CD4-positive, alpha-beta T cell treated with Interleukin-15 for 1 hour (primary cell): ENCODE results near the gene COX6B1.
"Not testable (repeated sequence)": the region's sequence is repeated elsewhere in the genome, so short reads cannot be mapped to it uniquely, and the experiment has no call there.

ENCODE experiments used
- DNase-seq: peaks from one replicate; pipeline ENCODE4 v3.0.0-alpha.2; 2020

COX6B1 gene

DNA sequence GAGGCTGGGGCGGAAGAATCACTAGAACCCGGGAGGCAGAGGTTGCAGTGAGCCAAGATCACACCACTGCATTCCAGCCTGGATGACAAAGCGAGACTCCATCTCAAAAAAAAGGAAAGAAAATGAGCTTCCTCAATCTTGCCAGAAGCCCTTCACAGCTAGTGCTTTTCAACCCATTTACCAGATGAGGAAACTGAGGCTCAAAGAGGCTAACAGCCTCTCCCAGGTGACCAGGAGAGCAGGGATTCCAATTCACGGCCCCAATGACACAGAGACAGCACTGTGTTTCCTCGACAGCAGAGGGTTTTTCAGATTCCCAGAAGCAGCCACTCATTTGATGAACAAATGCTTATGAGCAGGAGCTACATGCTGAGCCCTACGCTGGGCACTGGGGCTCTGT is 21.4 kb downstream of the COX6B1 start:
- no peak for DNase-seq

DNA sequence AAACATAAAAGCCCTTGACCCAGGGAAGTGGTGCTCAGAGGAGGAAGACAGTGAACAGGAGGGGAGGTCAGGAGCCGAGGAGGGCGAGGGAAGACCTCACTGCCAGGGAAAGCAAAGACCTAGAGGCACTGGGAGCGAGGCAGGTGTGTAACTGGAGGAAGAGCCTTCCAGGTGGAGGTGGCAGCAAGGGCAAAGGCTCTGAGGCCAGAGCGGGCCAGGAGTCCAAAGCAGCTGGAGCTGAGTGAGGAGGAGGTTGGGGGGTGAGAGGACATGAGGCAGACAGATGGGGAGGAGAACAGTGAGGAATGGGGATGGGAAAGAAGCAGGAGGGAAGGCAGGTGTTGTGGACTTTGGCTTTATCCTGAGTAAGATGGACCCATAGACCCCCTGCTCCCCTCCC is 21.9 kb downstream of the COX6B1 start:
- no peak for DNase-seq

DNA sequence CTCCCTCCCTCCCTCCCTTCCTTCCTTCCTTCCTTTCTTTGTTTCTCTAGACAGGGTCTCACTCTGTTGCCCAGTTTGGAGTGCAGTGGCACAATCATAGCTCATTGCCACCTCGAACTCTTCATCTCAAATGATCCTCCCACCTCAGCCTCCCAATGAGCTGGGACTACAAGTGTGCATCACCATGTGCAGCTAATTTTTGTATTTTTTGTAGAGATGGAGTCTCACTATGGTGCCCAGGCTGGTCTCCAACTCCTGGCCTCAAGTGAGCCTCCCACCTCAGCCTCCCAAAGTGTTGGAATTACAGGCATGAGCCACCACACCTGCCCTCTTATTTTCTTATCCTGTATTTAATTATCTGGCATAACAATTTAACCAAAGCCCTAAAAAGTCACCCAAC is 22.6 kb downstream of the COX6B1 start:
- no peak for DNase-seq

DNA sequence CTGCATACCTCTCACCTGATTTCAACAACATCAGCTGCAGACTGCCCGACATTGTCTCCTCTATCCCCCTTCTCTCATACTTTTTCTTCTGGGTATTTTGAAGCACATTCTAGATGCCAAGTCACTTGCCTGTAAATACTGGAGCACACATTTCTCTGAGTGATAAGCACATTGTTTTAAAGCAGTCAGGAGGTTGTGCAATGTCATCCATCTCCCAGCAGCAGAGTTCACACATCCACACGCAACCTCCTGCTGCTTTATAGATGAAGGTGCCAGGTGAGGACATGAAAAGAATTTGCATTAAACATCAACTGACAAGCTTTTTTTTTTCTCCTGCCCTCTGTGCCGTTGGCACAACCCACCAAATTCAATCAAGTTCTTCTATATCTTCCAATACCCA is 23.7 kb downstream of the COX6B1 start:
- no peak for DNase-seq

DNA sequence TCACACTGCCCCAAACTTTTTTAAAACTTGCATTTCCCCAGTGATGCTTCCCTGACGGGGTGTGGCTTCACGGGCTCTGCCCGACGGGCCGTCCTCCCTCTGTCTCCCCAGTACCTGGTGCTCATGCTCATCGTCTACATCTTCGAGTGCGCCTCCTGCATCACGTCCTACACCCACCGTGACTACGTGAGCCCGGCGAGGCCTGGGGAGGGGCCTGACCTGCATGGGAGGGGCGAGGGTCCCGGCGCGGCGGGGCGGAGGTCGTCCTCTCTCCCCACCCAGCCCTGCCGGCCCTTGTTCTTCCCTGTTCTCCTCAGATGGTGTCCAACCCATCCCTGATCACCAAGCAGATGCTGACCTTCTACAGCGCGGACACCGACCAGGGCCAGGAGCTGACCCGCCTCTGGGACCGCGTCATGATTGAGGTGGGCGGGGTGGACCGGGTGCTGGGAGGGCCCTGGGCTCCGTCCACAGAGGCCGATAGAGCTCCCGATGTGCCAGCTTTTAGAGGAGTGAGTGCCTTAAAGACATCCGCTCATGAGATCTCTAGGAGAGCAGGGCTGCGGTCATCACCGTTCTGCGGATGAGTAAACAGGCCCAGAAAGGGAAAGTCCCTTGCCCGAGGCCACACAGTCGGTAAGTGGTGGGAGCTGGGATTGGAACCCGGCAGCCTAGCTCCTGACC is 25.1 kb downstream of the COX6B1 start:
- peak; percentile 20 for DNase-seq

DNA sequence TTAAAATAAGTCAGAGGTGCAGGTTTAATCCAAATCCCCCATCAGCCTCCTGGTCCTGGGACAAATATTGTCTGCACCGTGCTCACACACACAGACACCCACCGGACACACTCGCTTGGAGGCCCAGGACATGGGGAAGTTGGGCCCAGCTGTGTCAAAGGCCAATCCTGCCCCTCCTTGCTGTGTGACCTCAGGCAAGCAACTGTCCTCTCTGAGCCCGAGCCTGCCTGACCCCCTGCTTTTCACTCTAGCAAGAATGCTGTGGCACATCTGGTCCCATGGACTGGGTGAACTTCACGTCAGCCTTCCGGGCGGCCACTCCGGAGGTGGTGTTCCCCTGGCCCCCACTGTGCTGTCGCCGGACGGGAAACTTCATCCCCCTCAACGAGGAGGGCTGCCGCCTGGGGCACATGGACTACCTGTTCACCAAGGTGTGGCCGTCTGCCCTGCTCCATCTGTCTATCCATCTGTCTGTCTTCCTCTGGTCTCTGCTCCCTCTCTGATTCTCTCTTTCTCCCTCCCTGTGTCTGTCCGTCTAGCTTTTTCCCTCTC is 27.5 kb downstream of the COX6B1 start:
- DNase-seq = no peak

DNA sequence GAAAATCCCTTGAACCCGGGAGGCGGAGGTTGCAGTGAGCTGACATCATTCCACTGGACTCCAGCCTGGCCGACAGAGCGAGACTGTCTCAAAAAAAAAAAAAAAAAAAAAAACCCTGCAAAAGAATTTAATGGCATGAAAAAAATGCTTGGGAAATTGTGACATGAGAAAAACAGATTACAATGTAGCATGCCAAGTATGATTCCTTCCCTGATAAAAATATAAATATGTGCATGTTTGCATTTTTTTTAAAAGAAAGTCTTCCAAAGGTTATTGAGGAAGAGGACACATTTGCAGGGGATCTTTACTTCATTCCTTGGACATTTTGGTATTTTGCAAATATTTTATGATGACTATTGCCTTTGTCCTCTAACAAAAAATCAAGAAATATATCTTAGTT is 41.7 kb downstream of the COX6B1 start:
- DNase-seq = no peak

DNA sequence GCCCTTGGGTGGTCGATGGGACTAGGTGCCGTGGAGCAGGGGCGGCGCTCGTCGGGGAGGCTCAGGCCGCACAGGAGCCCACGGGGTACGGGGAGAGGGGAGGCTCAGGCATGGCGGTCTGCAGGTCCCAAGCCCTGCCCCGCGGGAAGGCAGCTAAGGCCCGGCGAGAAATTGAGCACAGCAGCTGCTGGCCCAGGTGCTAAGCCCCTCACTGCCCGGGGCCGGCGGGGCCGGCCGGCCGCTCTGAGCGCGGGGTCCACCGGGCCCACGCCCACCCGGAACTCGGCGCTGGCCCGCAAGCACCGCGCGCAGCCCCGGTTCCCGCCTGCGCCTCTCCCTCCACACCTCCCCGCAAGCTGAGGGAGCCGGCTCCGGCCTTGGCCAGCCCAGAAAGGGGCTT is 43.0 kb downstream of the COX6B1 start:
- not testable (repeated sequence) for DNase-seq

DNA sequence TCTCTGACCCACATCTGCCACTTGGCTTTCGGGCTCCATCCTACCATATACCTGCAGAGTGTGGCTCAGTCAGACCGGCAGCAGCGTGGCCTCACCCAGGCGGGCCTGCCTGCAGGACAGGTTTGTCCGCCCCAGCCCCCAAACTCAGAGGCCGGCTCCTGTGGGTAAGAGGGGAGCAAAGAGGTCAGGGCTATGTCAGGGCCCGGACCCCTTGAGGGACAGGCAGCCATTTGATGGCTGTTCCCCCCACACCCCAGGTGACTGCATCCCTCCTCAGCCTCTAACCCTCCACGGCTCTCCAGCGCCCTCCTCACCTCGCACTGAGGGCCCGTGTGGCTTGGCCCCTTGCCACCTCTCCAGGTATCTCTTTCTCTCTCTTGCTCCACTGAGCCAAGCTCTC is 43.9 kb downstream of the COX6B1 start:
- DNase-seq = no peak

DNA sequence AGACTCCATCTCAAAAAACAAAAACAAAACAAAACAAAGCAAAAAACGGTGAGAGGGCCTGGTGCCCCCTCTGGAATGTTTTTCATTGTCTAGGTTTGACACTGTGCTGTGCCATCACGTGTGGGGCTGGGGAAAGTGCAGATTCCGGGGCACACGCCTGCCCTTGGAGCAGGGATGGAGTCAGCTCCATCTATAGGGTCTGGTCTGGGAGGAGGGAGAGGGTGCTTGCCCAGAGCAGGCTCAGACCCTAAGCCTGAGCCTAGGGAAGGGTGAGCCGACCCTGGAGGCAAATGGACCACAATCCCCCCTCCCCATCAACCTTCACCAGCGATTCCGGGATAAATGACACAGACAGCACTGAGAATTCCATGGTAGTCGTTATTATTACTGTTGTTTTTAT is 45.3 kb downstream of the COX6B1 start:
- DNase-seq = no peak

DNA sequence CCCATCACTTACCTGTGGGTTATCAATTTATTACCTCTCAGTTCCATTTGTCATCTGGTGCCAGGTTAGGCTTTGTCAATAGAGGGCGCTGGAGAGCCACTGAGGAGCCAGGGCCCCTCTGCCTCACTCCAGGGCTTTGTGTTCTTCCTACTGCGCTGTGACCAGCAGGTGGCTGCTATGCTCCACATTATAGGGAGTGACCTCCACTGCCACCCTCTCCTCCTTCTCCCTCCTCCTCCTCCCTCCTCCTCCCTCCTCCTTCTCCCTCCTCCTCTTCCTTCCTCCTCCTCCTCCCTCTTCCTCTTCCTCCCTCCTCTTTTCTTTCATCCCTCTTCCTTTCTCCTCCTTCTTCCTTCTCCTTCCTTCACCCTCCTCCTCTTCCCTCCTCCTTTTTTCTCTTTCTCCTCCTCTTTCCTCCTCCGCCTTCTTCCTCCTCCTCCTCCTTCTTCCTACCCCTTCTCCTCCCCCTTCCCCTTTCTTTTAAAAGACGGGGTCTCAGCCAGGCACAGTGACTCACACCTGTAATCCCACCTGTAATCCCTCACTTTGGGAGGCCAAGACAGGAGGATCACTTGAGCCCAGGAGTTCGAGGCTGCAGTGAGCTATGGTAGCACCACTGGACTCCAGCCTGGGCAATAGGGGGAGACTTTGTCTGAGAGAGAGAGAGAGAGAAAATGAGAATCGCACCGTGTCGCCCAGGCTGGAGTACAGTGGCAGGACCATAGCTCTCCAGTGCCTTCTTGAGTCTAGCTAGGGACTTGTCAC is 45.9 kb downstream of the COX6B1 start:
- DNase-seq = peak; percentile 89

DNA sequence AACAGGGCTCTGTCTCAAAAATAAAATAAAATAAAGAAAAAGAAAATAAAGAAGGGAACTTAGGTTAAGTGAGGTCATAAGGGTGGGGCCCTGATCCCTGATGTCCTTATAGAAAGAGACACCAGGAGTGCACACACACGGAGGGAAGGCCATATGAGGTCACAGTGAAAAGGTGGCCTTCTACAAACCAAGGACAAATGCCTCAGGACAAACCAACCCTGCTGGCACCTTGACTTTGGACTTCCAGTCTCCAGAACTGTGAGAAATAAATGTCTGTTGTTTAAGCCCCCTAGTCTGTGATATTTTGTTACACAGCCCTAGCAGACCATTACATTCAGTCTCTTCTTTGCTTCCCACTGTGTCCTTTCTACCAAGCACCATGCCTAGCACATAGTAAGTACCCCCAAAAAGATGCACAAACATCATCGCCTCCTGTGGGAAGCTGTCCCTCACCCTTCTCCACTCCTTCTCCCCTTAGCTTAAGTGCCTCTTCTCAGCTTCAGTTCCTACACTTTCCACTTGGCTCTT is 47.8 kb downstream of the COX6B1 start:
- no peak for DNase-seq

DNA sequence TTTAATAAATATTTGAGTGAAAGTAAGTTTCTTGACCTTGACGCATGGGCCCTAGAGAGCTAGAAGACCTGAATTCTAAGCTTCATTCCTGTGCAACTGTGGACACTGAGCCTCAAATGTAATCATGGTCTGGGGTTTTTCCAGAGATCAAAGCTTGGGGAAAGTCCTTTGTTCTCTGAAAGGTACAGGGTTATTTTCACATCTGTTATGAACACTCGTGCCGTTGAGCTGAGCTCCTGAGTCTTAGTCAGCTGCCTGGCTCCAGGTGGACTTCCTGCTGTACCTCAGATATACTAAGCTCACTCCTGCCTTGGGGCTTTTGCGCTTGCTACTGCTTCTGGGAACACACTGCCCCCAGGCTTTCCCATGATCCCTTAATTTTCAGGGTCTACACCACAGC is 48.7 kb downstream of the COX6B1 start:
- DNase-seq = no peak

DNA sequence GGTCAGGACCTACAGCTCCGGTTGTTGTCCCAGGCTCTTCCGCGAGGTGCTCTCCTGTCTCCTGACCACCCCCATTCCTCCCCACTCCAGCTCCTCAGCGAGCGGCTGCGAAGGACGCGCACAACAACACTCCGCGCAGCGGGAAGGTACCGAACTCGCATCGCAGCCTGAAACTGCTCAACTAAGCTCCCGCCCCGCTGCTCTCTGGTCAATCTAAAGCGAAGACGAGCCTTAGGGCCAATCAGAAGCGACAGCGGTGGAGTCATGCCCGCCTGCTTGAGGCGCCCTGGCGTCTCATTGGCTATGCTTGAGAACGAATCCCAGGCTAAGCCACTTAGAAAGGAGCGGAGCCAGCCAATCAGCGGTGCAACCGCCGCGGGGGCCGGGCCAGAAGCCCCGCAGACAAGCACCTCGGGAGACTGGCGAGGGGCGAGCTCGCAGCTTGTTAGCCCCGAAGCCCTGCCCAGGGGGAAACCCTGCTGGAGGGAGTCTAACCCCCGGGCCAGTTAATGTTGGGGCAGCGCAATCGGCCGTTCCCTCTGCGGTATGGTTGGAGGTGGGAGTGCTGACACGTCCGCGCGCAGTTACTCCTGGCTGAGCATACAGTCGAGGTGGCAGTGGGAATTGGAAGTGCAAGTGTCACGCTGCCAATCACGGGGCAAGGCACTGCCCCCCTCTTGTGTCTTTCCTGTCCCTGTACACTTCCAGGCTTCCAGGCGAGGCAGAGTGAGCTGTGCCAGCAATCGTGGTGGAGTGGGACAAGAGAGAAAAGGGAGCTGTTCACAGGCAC is 54.3 kb downstream of the COX6B1 start:
- DNase-seq = peak; percentile 95

DNA sequence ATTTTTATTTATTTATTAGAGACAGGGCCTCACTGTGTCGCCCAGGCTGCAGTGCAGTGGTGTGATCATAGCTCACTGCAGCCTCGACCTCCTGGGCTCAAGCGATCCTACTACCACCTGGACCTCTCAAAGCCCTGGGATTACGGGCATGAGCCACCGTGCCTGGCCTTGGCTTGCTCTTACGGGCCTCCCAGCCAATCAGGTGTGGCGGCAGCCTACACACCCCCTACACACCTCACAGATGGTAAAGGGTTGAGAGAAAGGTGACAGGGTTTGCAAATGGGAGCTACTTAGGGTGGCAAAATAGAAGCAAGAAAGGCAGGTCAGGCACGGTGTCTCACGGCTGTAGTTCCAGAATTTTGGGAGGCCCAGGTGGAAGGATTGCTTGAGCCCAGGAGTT is 55.2 kb downstream of the COX6B1 start:
- no peak for DNase-seq

DNA sequence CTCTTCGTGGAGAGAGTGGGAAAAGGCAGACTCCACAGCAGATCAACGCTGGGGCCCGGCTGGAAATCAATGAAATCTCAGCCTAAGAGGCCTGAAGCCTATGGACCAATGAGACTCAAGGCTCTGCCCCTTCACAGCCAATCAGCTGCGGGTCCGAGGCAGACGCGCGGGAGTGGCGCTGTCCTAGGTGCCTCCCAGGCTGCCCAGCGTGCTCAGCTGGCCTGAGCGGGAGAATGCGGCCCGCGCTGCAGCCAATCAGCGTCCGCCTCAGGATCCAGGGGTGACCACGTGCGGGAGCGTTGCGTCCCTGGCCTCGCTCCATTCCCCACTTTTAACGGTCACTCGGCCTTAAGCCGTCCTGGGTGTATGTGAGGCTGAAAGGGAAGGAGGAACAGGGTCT is 56.1 kb downstream of the COX6B1 start, which contains the start of gene ZBTB32:
ZBTB32 (plus strand) TSS at position 341 of the 400 bp plus-strand sequence. CDS start 10,069 bp downstream, outside the sequence.
- no peak for DNase-seq
